T1000 (cell line): ENCODE results near the gene DIP2A.

ENCODE experiments used
- DNase-seq: peaks from one replicate; lab custom pipeline; 2025; ENCODE audit warnings: mixed read lengths; lab: John Stamatoyannopoulos, UW

Gene DIP2A

DNA sequence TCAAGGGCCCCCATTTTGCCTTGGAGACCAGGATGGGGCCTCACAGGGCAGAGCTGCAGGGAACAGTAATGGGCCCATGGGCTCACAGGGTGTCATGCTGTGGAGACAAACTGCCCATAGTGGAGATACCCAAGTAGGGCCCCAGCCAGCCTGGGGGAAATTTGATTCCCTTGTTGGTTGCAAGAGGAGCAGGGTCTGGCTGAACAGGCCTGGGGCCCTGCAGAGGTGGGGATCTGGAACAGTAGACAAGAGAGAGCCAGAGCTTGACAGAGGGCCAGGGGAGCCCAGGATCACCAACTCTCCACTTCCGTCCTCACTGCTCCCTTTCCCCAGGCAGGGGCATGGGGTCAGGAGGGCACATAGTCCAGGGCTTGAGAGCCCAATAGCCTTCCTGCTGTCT, 137.5 kb downstream of the DIP2A start:
- DNase-seq = no peak

GRCh38 chr21:46597031-46597430, 138.3 kb downstream of the DIP2A start:
- DNase-seq = no peak

- DNase-seq = no peak
Observed at GRCh38 chr21:46597896-46598343, 139.2 kb downstream of the DIP2A start.

DNA sequence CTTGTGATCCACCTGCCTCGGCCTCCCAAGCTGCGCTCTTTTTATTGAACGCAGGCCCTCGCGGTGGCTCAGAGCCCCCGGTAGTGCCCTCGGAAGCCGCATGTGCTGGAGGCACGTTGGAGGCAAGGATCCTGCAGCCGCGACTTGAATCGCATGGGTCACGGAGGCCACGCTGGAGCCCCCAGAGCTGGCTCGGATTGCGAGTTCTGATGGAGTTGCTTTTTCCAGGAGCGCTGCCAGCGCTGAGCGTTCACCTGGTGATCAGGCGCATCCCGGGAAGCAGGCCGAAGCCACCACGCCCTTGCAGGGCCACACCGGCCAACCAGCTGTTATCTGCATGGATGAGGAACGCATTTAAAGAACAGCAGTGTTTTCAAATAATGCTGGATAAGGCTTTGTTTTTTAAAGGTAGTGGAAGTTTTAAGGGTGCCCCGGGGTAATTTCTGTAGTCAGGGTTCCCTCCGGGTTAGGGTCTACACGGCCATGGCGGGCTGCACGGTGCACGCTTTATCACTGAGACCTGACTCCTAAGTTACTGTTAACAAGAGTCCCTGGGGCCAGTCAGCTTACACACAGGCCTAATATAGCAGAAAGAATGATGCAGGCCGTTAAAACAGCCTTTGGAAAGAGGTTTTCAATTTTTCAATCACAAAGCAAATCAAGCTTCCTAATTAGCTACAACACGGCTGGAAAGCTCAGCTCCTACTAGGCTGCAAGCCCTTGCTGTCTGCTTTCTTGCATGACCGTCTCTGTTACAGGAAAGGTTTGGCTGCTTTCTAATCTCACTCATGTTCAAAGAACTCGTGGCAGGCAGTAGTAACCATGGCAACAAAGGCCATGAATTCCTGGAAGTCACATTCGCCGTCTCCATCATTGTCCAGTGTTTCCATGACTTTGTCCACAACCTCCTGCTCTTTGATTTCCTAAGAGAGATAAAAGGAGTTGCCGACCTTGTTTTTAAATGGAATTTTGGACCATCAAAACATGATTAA, 140.2 kb downstream of the DIP2A start:
- no peak for DNase-seq

GRCh38 chr21:46600305-46600704, 141.6 kb downstream of the DIP2A start:
- DNase-seq = no peak

DNA sequence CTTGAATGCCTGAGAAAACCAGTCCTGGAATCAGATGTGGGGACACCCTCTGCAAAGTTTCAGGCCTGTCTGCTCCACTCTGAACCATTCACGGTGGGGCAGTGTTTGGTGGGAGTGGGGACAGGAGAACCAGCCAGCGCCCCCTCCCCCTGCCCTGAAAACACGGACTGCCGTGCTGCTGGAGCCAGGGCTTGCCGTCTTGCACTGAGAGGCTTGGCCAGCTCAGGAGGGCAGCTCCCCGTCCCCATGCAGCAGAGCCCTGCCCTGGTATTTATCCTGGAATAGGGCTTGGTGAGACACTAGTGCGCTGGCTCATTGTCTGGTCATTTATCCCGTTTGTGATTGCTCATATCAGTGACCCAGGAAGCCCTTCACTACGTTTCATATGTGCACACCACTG, 142.3 kb downstream of the DIP2A start:
- DNase-seq = no peak

- DNase-seq = no peak
Observed at GRCh38 chr21:46603228-46603627, 144.5 kb downstream of the DIP2A start.

DNA sequence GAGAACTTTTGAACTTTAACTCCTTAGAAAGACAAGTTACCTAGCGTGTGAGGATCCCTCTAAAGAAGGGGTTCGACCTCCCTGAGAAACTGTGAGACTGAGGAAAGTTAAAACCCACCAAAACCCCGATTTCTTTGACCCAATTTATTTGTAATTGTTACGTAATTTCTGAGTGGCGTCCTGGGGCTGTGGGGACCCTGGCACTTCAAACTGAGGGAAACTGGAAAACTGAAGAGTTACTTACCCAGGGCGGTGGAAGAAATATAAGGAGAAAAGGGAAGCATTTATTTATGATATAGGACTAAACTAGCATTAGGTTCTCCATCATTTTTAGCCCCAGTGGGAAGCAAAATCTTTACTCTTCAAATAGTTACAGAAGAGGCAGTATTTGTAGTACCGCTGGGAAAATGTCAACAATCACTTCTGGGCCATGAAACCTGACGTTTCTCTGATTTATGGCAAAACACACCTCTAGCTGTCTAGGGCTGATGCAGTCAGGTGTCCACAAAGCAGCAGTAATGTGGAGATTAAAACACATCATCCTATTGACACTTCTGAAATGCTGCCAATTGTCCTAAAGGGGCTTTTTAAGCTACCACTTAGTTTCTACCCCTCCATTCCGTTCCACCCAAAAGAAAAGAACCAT, 145.8 kb downstream of the DIP2A start:
- no peak for DNase-seq

DNA sequence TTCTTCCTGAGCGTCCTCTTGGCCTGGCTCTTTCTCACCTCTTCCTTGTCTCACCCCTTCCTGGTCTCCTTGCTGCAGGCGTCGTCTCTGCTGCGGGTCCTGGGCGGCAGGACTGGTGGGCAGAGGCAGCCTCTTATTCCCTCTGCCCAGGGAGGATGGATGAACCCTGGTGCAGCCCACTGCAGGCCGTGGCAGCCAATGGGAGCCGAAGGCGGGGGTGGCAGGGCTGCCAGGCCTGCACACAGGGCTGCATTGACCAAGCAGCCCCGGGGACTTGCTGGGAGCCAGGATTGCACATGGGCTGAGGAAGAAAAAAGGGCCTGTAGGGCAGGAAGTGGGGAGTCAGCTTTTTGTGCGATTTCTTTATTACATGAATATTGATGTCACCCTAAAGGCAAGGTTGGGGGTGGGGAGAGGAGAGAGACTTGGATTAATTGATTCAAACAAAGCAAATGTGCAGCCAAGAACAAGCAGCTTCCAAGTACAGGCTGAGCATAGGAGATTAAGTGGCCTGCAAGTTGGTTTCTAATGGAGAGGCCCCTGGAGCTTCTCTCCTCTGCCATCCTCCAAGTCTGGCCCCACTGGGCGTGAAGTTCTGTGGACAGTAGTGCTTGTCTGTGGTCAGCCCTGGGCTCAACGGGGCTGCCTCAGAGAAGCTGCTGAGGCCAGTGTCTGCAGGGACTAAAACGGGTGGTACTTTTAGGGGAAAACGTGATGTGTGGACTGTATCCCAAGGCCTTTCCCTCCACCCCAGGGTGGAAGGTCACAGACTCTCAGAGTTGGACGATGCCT, 146.5 kb downstream of the DIP2A start, which contains the start of gene S100B:
S100B (minus strand) TSS at position 108 of the 792 bp plus-strand sequence. CDS start 2,667 bp downstream, outside the sequence.
- no peak for DNase-seq

DNA sequence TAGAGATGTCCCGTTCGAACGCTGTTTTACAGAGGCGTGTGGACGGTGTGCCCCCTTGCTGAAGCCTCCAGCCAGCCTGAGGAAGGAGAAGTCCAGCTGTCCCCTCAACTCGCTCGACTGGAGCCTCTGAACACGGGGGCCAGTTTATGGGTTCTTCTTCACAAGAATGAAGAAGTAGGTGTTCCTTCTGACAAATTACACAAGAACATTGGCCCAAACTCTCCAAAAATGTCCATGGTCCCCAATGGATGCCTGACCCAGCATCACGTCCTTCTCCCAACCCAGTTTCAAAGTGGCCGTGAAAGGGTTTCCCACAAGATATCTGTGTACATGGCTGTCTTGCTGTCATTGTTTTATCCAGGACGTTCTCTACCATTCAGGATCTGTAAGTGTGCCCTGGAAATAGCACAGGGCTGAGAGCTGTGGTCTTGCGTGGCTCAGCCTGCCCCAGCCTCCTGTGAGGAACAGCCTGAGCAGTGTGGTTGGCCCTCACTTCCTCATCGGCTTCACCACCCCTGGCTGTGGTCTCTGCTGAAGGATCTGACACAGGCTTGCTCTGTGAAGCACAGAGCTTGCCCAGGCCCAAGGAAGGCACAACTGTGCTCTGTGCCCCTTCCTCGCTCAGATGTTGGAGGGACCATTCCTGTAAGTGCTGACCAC, 147.2 kb downstream of the DIP2A start:
- DNase-seq = no peak

GRCh38 chr21:46606427-46606813, 147.7 kb downstream of the DIP2A start:
- no peak for DNase-seq

DNA sequence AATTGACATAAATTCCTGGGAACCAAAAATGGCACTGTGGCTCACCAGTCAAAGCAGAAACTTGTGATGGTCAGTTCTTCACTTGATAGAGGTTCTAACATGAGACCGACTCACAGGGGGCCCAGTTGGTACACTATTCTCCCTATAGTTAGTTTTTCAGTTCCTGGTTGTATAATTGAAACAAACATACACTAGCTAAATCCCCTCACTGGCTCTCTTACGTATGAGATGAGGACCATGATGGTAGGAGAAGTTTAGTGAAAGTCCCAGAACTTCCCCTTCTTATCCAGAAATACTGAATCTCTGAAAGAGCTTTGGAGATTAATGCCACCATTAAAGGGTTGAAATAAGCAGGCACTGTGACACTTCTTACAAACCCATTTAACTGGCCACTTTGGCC, 148.9 kb downstream of the DIP2A start:
- DNase-seq = no peak

- DNase-seq = no peak
Observed at GRCh38 chr21:46608672-46609111, 150.0 kb downstream of the DIP2A start.

- DNase-seq = no peak
Observed at GRCh38 chr21:46610018-46610701, 151.5 kb downstream of the DIP2A start.

GRCh38 chr21:46613391-46613790, 154.7 kb downstream of the DIP2A start:
- no peak for DNase-seq

- no peak for DNase-seq
Observed at GRCh38 chr21:46616050-46616449, 157.4 kb downstream of the DIP2A start.

DNA sequence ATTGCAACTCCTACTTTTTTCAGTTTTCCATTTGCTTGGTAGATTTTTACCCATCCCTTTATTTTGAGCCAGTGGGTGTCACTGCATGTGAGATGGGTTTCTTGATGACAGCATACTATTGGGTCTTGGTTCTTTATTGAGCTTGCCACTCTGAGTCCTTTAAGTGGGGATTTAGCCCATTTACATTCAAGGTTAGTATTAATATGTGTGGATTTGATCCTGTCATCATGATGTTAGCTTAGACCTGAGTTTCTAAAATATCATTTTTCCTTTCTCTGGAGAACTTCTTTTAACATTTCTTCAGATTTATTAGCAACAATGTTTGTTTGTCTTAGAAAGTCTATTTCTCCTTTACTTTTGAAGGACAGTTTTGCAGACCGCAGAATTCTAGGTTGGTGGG, 158.0 kb downstream of the DIP2A start:
- DNase-seq = no peak

DNA sequence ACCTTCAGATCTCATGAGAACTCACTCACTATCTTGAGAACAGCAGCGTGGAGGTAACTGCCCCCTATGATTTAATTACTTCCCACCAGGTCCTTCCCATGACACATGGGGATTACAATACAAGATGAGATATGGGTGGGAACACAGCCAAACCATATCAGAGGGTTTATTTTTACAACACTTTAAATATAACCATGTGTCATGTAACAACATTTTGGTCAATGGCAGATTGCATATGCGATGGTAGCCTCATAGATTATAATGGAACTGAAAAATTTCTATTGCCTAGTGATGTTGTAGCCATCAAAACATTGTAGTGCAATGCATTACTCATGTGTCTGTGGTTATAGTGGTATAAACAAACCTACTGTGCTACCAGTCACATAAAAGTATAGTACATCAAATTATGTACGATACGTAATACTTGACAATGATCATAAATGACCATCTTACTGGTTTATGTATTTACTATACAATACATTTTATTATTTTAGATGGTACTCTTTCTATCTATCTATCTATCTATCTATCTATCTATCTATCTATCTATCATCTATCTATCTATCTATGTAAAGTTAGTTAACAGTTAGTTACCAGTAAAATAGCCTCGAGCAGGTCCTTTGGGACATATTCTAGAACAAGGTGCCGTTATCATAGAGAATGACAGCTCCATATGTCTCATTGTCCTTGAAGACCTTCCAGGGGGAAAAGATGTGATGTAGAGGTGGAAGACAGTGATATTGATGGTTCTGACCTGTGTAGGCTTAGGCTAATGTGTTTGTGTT, 158.8 kb downstream of the DIP2A start:
- DNase-seq = no peak

DNA sequence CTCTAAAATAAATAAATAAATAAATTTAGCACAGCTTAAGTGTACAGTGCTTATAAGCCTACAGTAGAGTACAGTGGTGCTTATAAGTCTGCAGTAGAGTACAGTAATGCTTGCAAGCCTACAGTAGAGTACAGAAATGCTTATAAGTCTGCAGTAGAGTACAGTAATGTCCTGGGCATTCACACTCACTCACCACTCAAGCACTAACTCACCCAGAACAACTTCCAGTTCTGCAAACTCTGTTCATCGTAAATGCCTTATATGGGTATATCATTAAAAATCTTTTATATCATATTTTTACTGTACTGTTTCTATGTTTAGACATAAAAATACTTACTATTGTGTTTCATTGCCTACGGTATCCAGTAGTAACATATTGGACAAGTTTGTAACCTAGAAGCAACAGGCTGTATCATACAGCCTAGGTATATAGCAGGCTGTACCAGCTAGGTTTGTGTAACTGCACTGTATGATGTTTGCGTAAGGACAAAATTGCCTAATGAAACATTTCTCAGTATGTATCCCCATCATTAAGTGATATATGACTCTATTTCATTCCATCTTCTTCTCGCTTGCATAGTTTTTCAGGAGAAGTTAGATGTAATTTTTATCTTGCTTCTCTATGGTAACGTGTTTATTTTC, 160.2 kb downstream of the DIP2A start:
- DNase-seq = no peak
